ENCODE results near the gene SESN1.
"Not testable (repeated sequence)": the region's sequence is repeated elsewhere in the genome, so short reads cannot be mapped to it uniquely, and the experiment has no call there.

The SESN1 gene

DNA sequence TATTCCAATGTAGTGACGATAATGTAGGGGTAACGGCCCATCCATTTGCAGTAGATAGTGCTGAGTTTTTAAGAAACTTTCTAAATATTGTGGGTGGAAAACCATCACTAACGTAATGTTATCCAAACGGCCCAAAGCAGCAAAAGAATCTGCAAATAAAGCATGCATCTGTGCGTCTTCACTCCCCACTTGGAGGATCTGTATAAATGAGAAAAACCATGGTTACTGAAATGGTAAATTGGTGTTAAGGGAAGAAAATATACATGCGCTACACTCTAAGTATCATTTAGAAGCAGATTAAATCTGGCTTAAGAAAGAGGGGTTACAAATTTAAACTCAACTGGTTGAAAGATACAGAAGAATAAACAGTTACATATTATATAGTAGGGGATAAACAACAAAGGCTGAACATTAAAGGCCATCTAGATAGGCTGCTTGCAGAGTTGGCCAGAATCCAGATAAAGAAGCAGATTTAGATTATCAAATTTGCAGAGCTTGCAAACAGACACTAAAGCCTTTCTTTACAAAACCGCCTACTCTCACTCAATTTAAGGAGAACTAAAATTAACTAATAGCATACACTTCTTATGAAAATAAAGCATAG lies 93.3 kb downstream of the SESN1 start:
- no peak for DNase-seq (ENCODE audit: low read depth in 2 of 2)

DNA sequence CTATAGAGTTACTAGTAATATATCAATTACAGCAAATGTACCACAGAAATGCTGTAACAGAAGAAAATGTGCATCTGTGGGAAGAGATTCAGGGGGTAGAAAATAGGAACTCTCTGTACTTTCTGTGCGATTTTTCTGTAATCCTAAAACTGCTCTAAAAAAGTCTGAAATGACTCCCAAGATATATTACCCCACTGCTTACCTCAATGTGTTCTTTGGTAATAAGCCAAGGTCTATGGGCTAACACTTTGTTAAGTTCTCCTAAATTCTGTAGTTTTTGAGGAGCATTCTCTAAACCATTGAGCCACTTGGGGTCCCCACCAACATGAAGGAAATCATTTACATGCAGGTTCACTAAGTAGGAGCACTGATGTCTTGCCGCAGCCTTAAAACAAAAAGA lies 94.4 kb downstream of the SESN1 start:
- DNase-seq (ENCODE audit: low read depth in 2 of 2), result no peak

DNA sequence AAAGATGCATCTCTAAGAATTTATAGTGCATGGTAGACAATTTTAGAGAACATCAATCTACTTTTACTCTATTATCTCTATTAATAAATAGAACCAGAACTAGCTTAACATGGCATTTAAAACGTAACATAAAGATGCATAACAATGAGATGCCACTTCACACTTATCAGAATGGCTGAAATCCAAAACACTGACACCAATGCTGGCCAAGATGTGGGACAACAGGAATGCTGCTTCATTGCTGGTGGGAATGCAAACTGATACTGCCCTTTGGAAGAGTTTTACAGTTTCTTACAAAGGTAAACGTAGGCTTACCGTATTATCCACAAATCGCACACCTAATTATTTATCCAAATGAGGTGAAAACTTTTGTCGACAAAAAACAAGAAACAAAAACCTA lies 95.2 kb downstream of the SESN1 start:
- no peak for DNase-seq (ENCODE audit: low read depth in 2 of 2)

DNA sequence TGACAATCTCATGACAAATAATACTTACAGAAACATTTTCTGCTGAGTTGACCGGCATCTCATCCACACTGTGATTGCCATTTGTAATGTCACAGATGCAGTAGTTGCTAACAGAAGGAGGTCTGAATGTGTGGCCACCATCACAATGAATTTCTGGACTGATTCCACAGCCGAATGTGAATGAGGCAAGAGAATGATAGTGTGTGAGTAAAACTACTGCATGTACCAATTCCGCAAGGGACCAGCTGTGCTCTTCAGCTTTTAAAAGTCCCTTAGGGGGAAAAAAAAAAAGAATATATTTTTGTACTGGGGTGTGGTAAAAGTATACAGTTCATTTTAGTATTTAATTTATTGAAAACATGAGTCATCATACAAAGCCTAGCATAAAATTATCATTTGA lies 96.2 kb downstream of the SESN1 start:
- DNase-seq (ENCODE audit: low read depth in 2 of 2), result no peak

DNA sequence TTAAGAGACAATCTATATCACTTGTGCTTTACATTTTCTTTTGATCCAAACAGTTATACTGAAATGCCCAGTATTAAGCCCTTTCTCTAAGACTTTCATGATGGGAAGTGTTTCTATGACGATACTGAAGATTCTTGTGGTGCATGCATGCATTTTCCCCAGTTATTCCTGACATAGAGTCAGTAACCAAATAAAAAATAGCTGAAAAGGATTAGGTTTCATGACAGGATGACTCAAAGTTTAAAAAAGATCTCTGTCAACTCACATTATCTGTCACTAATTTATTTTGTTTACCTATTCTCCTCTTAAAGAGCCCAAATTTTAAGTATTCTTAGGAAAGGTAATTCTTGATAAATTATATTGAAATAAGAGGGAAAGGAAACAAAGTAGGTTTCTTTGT lies 98.4 kb downstream of the SESN1 start:
- DNase-seq (ENCODE audit: low read depth in 2 of 2), result no peak

DNA sequence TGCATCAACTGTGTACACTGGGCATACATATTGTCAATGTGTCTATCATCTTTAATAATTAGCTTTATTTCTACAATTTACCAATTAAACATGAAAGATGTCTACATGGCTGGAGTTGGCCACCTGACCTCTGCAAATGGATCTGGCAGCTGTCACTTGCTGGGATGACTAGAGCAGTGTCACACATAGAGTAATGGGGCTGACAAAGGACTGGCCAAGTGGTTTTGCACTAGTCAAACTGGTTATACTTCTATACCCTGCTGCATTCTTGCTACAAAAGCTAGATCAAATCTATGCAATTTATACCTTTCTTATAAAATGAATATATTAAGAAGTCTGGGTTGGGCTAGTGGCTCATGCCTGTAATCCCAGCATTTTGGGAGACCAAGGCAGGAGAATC lies 99.3 kb downstream of the SESN1 start:
- no peak for DNase-seq (ENCODE audit: low read depth in 2 of 2)

DNA sequence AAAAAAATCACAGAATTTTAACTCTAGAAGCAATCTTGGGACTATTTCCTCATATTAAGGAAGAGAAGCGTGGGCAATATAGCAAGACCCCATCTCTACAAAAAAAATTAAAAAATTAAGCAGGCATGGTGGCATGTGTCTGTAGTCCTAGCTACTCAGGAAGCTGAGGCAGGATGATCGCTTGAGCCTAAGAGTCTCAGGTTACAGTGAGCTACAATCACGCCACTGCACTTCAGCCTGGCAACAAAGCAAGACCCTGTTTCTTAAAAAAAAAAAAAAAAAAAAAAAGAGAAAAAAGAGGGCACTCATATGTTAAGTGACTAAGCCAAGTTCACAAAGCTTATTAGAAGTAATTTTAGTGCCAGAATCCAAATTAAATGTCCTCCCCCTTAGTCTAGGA lies 100.8 kb downstream of the SESN1 start:
- DNase-seq (ENCODE audit: low read depth in 2 of 2), result no peak

DNA sequence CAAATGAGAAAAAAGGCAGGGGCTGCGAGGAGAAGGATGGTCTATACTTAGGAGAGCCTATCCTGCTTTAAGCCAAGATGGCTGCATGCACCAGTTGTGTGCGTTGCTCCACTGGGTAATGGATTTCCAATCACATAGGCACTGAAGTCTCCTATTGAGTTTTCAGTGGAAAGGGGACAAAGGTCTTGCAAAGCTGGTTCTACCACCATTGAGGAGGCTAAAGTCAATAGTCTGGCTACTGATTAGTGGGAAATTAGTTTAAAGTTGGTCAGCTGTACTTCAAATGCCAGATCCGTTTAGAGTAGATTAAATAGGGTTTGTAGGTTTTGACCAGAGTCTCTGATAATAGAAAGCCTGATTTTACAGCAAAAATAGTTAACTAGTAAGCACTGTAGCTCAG lies 104.9 kb downstream of the SESN1 start:
- no peak for DNase-seq (ENCODE audit: low read depth in 2 of 2)

DNA sequence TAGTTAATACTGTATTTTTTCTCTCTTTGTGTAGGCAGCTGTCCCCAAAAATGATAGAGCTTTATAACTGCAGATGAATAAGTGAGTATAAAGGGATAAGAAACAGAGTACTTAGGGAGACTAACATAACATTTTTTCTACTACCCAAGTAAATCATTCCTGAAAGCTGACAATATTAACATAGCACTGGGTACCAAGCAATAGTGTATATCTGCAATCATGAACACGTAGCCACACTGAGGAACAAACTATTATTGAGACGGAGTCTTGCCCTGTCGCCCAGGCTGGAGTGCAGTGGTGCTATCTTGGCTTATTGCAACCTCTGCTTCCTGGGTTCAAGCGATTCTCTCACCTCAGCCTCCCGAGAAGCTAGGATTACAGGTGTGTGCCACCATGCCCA lies 105.9 kb downstream of the SESN1 start:
- DNase-seq (ENCODE audit: low read depth in 2 of 2), result no peak

DNA sequence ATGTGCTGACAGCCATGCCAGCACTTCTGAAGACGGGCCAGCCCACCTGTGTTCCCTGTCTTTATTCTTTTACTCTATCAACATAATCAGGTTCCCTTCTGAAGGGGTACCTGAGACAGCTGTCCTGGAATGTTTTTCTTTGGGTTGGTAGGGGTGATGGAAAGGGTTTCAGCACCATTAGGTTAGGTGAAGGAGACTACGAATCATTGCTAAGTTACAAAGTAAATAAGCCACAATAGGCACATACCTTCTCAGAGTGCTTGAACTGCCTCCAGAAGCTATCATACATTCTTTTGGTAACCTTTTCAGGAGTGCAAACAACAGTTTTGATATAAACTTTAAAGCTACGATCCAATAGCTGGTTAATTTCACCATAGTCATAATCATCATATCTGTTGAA lies 106.3 kb downstream of the SESN1 start:
- no peak for DNase-seq (ENCODE audit: low read depth in 2 of 2)

DNA sequence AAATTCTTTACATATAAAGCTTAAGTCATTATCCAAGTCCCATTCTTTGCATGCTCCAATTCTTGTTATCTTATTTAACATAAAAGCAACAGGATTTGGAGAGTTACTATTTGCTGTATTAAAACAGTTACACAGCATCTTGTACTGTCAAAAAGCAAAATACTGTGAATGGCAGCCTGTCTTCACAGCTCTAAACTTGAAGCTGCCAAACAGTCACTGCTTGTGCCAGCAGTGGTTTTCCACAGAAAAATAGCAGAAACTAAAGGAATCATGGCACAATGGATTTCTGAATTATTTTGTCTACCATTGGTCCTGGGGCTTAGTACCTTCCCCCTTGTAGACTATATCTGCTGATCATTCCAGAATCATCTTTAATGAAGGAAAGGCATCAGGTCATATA lies 107.5 kb downstream of the SESN1 start:
- DNase-seq (ENCODE audit: low read depth in 2 of 2), result no peak

DNA sequence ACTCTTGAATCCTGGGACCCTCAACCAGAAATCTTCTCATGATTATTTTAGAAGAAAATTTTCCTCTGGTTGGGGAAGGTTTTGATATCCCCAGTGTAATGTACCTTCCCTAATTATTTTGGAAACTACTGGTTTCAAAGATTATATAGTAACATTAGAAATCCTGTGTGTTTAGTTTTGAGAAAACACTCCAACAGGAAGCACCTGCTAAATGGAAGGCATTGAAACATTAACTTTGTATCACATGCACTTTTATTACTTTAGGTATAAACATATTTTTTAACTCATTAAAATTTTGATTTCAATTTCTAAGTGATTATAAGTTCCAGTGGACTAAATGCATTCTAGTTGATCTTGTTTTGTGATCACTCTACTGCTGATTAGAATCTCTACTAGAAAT lies 109.3 kb downstream of the SESN1 start:
- no peak for DNase-seq (ENCODE audit: low read depth in 2 of 2)

DNA sequence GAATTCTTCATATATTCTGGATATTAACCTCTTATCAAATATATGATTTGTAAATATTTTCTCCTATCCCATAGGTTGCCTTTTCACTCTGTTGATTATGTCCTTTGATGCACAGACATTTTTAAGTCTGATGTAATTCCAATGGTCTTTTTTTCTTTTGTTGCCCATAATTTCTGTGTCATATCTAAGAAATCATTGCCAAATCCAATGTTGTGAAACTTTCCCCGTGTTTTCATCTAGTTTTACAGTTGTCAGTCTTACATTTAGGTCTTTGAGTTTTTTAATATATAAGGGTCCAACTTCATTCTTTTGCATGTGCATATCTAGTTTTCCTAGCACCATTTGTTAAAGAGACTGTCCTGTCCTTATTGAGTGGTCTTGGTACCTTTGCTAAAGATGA lies 111.5 kb downstream of the SESN1 start:
- DNase-seq (ENCODE audit: low read depth in 2 of 2), result no peak

DNA sequence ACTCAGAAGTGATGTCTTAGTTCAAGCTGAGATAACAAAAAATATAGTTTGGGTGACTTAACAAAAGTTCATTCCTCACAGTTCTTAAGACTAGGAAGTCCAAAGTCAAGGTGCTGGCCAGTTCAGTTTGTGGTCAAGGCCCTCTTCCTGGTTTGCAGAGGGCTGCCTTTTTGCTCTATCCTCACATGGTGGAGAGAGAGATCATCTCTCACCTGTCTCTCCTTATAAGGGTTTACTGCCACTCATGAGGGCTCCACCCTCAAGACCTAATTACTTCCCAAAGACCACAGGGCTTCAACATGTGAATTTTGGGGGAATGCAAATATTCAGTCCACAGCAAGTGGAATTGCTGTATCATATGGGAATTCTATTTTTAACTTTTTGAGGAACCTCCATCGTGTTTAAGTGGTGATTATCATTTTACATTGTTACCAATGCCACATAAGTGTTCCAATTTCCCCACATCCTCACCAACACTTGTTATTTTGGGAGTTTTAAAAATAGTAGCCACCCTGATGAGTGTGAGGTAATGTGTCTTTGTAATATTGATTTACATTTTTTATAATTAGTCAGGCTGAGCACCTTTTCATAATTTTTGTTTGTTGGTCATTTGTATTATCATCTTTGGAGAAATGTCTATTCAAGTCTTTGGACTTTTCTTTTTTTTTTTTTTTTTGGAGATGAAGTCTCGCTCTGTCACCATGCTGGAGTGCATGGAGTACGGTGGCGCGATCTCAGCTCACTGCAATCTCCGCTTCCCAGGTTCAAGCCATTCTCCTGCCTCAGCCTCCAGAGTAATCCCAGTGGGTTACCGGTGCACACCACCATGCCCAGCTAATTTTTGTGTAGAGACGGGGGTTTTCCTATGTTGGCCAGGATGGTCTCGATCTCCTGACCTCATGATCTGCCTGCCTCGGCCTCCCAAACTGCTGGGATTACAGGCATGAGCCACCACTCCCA lies 112.2 kb downstream of the SESN1 start:
- DNase-seq (ENCODE audit: low read depth in 2 of 2), result no peak

DNA sequence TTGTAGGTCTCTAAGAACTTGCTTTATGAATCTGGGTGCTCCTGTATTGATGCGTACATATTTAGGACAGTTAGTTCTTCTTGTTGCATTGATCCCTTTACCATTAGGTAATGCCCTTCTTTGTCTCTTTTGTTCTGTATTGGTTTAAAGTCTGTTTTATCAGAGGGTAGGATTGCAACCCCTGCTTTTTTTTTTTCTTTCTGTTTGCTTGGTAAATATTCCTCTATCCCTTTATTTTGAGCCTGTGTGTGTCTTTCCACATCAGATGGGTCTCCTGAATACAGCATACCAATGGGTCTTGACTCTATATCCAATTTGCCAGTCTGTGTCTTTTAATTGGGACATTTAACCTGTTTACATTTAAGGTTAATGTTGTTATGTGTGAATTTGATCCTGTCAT lies 116.0 kb downstream of the SESN1 start:
- not testable (repeated sequence) for DNase-seq (ENCODE audit: low read depth in 2 of 2)

DNA sequence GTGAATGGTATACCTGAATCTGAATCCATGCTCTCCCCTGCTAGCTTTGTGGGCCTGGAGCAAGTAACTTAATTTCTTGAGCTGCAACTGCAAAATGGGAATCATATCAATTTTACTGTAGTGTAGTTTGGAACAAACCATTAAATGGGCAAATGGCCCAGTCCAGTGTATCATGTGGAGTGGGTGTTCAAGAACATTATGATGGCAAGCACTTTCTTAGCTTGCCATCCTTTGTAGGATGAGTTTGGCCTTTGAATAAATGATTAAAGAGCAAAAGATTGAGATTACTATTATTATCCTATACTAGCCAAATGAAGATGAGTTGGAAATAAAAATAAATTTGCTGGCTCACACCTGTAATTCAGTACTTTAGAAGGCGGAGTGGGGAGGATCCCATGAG lies 120.4 kb downstream of the SESN1 start:
- no peak for DNase-seq (ENCODE audit: low read depth in 2 of 2)

DNA sequence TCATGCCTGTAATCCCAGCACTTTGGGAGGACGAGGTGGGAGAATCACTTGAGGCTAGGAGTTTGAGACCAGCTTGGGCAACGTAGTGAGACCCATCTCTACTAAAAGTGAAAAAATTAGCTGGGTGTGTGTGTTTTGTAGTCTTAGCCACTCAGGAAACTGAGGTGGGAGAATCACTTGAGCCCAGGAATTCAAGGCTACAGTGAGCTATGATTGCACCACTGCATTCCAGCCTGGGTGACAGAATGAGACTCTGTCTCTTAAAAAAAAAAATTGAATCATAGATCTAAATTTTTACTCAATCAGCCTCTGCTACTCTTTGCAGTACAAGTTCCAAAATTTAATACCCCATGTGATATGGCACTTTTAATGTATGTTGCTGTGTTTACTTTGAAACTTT lies 124.9 kb downstream of the SESN1 start:
- DNase-seq (ENCODE audit: low read depth in 2 of 2), result no peak

DNA sequence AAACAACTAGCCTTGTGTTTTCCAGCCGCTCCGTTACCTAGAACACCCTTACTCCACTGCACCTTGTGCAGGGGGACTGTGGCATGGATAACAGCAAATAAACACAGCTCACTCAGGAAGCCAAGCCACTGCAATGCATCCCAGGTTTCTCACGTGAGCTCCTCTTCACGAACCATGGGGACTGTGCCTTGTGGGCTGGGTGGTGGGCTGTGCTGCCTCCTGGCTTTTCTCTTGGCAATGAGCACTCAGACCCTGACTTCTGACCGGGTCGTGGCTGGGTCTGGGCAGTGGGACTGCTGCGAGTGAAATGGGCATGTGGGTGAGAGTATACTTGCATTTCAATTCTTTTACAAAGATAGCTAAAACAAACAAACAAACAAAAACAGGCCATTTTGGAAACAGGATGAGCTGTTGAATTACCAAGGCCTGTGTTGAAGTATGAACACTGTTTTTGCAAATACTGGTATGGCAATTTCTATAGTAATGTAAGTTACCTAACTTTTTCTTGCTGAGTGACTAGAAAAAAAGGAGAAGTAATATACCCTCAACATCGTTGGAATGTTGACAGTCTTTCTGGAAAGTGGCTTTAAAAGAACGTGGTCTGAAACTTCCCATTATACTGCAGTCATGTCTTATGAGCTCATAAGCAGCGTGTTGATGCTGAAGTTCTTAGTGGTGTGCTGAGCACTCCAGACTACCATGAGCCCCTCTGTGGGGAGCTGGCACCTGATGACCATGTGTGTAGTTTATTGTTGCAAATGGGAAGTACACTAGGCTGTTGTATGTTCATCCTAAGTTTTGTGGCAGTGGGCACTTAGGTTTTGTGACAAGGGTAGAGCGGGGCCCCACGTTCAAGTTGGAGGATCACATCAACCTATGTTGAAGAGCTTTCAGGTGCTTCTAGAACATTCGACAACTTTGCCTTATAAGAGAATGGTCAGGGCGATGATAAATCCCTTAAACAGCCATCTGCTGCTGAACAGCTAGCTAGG lies 126.0 kb downstream of the SESN1 start:
- DNase-seq (ENCODE audit: low read depth in 2 of 2), result no peak

DNA sequence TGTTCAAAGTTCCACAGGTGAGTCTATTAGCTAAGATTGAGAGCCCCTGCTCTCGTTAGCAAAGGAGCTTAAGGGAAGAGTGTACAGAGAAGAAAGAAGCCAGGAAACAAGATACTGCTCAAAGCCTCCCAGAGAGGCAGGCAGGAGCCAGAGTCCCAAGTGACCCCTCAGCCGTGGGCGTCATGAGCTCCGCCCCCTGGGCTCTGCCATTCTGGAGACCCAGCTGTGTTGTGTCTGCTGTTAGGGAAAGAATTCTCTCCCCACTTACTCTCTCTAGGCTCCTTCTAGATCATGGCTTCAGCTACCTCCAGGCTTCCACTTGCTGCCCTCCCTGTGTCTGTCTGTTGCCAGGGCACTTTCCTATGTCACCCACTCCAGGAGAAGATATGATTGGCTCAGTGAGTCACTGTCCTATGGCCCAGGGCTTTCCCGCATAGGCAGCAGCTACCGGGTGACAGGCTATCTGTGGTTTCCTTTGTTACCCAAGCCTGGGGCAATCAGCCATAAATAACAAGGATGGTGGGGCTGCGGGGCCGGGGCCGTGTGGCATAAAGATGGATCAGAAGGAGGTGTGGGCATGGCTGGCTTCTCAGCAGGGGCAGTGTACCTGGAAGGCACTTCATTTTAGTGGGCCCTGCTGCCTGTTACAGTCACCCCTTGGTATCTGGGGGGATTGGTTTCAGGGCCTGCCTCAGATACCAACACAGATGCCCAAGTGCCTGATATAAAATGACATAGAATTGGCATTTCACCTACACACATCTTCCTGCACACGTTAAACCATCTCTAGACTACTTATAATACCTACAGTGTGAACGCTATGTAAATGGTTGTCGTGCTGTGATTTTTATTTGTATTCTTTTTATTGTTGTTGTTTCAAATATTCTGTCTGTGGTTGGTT lies 127.5 kb downstream of the SESN1 start:
- DNase-seq (ENCODE audit: low read depth in 2 of 2), result no peak

DNA sequence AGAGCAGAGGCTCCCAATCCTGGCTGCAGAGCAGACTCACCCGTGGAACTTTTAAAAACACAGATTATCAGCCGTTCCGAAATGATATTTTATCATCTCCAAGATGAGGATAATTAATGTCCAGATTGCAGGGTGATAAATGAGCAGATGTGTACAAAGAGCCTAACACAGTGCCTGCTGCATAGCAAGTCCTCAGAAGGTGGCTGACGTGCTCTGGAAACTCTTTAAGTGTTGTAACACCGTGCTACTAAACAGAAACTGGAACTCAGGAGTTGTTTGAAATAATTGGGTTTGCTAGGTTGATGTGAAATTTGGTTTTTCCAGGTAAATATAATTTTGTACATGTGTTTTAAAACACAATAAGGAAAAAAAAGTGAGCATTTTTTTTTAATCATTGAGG lies 128.4 kb downstream of the SESN1 start:
- DNase-seq (ENCODE audit: low read depth in 2 of 2), result no peak

DNA sequence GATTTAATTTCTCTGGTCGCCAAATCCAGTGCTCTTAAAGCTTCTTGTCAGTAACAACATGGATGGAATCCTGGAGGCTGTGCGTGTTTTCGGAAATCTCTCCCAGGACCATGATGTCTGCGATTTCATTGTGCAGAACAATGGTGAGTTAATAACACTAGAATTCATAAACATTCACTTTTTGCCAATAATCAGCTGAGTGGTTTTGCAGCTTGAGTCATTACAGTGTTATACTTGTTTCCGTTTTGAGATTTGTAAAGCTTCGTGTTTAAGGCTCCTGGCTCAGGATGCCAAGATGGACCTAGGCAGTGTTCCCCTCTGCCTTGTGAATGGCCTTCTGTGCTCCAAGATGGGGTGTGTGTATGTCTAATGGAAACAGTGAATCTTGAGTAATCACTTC lies 132.7 kb downstream of the SESN1 start:
- no peak for DNase-seq (ENCODE audit: low read depth in 2 of 2)
